ENCODE data around the gene TBX2. TPM values are rescaled to one million over a fixed set of nuclear protein-coding genes. Genes with fewer than 3 reads are reported as not detected.

The TBX2 gene
- total and polyA plus RNA-seq, 2 of the 13 experiments (the other 11 are each of a cell fraction or from before 2014, with no cell fraction given), result 2.8 to 15.3 TPM

DNA sequence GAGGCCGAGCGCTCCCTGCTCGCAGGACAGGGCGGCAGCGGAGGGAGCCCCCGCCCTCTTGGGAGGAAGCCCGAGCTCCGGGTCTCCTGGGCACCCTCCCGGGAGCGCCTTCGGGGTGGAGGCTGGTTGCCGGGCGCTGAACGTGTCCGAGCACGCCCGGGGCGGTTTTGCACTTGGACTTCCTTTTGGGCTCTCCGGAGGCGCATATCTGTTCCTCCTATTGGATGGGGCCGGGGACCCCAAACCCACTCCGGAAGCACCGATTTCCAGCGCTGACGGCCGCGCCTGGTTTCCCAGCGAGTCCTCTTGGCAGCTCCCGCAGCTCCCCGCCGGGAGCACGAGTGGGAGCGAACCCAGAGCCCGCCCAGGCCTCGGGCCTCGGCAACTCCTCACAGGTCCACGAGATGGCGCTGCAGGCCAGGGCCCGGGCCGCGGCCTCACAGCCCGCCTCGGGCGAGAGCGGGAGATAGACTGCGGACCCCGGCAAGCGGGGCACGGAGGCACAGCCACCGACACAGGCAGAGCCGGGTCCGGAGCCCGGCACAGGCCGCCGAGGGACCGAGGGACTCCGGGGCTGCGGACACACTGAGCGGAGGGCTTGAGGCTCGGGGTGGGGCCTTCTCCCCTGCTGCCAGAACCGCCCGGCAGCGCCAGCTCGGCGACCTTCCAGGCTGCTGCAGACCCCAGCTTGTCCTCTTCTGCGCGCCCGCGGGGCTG, 12.7 kb downstream of the TBX2 start (continued):
- TF ChIP-seq, protein P1, sequence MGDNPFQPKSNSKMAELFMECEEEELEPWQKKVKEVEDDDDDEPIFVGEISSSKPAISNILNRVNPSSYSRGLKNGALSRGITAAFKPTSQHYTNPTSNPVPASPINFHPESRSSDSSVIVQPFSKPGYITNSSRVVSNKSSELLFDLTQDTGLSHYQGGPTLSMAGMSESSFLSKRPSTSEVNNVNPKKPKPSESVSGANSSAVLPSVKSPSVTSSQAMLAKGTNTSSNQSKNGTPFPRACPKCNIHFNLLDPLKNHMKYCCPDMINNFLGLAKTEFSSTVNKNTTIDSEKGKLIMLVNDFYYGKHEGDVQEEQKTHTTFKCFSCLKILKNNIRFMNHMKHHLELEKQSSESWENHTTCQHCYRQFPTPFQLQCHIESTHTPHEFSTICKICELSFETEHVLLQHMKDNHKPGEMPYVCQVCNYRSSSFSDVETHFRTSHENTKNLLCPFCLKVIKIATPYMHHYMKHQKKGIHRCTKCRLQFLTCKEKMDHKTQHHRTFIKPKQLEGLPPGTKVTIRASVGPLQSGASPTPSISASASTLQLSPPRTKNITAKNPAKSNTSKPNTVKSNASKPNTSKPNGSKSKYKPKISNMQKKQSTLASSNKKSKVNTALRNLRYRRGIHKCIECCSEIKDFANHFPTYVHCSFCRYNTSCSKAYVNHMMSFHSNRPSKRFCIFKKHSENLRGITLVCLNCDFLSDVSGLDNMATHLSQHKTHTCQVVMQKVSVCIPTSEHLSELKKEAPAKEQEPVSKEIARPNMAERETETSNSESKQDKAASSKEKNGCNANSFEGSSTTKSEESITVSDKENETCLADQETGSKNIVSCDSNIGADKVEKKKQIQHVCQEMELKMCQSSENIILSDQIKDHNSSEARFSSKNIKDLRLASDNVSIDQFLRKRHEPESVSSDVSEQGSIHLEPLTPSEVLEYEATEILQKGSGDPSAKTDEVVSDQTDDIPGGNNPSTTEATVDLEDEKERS (CRISPR knock-in tag; IDR thresholded peaks at IDR 0.05), result peak; percentile 58; the same call in 1 of the 2 replicates
- TF ChIP-seq CCAR2 (optimal IDR thresholded peaks at IDR 0.05; ENCODE audit: low read depth, low read length), result no peak
- TF ChIP-seq ZNF44 (CRISPR knock-in tag; IDR thresholded peaks at IDR 0.05), result peak; percentile 83; the same call in 1 of the 2 replicates
- TF ChIP-seq, protein P2, sequence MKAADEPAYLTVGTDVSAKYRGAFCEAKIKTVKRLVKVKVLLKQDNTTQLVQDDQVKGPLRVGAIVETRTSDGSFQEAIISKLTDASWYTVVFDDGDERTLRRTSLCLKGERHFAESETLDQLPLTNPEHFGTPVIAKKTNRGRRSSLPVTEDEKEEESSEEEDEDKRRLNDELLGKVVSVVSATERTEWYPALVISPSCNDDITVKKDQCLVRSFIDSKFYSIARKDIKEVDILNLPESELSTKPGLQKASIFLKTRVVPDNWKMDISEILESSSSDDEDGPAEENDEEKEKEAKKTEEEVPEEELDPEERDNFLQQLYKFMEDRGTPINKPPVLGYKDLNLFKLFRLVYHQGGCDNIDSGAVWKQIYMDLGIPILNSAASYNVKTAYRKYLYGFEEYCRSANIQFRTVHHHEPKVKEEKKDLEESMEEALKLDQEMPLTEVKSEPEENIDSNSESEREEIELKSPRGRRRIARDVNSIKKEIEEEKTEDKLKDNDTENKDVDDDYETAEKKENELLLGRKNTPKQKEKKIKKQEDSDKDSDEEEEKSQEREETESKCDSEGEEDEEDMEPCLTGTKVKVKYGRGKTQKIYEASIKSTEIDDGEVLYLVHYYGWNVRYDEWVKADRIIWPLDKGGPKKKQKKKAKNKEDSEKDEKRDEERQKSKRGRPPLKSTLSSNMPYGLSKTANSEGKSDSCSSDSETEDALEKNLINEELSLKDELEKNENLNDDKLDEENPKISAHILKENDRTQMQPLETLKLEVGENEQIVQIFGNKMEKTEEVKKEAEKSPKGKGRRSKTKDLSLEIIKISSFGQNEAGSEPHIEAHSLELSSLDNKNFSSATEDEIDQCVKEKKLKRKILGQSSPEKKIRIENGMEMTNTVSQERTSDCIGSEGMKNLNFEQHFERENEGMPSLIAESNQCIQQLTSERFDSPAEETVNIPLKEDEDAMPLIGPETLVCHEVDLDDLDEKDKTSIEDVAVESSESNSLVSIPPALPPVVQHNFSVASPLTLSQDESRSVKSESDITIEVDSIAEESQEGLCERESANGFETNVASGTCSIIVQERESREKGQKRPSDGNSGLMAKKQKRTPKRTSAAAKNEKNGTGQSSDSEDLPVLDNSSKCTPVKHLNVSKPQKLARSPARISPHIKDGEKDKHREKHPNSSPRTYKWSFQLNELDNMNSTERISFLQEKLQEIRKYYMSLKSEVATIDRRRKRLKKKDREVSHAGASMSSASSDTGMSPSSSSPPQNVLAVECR (CRISPR knock-in tag; IDR thresholded peaks at IDR 0.05; ENCODE audit: borderline replicate concordance), result peak; percentile 70; the same call in 1 of the 2 replicates
- TF ChIP-seq MEIS1 (CRISPR knock-in tag; IDR thresholded peaks at IDR 0.05; ENCODE audit: borderline replicate concordance), result peak; percentile 94; the same call in 1 of the 2 replicates
- peak; percentile 17; the same call in 1 of the 2 replicates for TF ChIP-seq ZNF776 (CRISPR knock-in tag; IDR thresholded peaks at IDR 0.05)
- TF ChIP-seq, protein P3, sequence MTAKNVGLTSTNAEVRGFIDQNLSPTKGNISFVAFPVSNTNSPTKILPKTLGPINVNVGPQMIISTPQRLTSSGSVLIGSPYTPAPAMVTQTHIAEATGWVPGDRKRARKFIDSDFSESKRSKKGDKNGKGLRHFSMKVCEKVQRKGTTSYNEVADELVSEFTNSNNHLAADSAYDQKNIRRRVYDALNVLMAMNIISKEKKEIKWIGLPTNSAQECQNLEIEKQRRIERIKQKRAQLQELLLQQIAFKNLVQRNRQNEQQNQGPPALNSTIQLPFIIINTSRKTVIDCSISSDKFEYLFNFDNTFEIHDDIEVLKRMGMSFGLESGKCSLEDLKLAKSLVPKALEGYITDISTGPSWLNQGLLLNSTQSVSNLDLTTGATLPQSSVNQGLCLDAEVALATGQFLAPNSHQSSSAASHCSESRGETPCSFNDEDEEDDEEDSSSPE (CRISPR knock-in tag; IDR thresholded peaks at IDR 0.05), result peak; percentile 92
- TF ChIP-seq, protein P4, sequence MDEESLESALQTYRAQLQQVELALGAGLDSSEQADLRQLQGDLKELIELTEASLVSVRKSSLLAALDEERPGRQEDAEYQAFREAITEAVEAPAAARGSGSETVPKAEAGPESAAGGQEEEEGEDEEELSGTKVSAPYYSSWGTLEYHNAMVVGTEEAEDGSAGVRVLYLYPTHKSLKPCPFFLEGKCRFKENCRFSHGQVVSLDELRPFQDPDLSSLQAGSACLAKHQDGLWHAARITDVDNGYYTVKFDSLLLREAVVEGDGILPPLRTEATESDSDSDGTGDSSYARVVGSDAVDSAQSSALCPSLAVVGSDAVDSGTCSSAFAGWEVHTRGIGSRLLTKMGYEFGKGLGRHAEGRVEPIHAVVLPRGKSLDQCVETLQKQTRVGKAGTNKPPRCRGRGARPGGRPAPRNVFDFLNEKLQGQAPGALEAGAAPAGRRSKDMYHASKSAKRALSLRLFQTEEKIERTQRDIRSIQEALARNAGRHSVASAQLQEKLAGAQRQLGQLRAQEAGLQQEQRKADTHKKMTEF (CRISPR knock-in tag; IDR thresholded peaks at IDR 0.05), result peak; percentile 90
- 0 out of 2 replicates have a peak, but pooled peaks have one; percentile 16 for TF ChIP-seq MAZ (IDR thresholded peaks at IDR 0.05; ENCODE audit: borderline replicate concordance, low read depth, low read length)
- peak; percentile 95; the same call in 1 of the 2 replicates for TF ChIP-seq MAZ (CRISPR knock-in tag; IDR thresholded peaks at IDR 0.05; ENCODE audit: low read depth)
- TF ChIP-seq SIX4 (CRISPR knock-in tag; IDR thresholded peaks at IDR 0.05), result no peak
- TF ChIP-seq, protein P5, sequence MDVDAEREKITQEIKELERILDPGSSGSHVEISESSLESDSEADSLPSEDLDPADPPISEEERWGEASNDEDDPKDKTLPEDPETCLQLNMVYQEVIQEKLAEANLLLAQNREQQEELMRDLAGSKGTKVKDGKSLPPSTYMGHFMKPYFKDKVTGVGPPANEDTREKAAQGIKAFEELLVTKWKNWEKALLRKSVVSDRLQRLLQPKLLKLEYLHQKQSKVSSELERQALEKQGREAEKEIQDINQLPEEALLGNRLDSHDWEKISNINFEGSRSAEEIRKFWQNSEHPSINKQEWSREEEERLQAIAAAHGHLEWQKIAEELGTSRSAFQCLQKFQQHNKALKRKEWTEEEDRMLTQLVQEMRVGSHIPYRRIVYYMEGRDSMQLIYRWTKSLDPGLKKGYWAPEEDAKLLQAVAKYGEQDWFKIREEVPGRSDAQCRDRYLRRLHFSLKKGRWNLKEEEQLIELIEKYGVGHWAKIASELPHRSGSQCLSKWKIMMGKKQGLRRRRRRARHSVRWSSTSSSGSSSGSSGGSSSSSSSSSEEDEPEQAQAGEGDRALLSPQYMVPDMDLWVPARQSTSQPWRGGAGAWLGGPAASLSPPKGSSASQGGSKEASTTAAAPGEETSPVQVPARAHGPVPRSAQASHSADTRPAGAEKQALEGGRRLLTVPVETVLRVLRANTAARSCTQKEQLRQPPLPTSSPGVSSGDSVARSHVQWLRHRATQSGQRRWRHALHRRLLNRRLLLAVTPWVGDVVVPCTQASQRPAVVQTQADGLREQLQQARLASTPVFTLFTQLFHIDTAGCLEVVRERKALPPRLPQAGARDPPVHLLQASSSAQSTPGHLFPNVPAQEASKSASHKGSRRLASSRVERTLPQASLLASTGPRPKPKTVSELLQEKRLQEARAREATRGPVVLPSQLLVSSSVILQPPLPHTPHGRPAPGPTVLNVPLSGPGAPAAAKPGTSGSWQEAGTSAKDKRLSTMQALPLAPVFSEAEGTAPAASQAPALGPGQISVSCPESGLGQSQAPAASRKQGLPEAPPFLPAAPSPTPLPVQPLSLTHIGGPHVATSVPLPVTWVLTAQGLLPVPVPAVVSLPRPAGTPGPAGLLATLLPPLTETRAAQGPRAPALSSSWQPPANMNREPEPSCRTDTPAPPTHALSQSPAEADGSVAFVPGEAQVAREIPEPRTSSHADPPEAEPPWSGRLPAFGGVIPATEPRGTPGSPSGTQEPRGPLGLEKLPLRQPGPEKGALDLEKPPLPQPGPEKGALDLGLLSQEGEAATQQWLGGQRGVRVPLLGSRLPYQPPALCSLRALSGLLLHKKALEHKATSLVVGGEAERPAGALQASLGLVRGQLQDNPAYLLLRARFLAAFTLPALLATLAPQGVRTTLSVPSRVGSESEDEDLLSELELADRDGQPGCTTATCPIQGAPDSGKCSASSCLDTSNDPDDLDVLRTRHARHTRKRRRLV (CRISPR knock-in tag; IDR thresholded peaks at IDR 0.05), result no peak
